IPS-15b (cell line): ENCODE results near the gene GPRIN1.
"Not testable (repeated sequence)": the region's sequence is repeated elsewhere in the genome, so short reads cannot be mapped to it uniquely, and the experiment has no call there.

Experiments
- H3K27me3 ChIP-seq: one replicate; pipeline ENCODE4 v1.6.1; 2013; ENCODE audit warnings: low read length; ENCODE audit not compliant: control insufficient read depth, insufficient read depth
- H3K36me3 ChIP-seq: one replicate; pipeline ENCODE4 v1.6.1; 2013; ENCODE audit warnings: low read length; ENCODE audit not compliant: control insufficient read depth, insufficient read depth
- H3K4me1 ChIP-seq: one replicate; pipeline ENCODE4 v1.6.1; 2013; ENCODE audit warnings: mild to moderate bottlenecking, low read length; ENCODE audit not compliant: control insufficient read depth, insufficient read depth
- H3K4me3 ChIP-seq: one replicate; pipeline ENCODE4 v1.5.1; 2013; ENCODE audit warnings: low read depth, low read length
- H3K9ac ChIP-seq: one replicate; pipeline ENCODE4 v1.6.1; 2013; ENCODE audit warnings: low read depth, mild to moderate bottlenecking, low read length
- H3K9me3 ChIP-seq: one replicate; pipeline ENCODE4 v1.6.1; 2013; ENCODE audit warnings: mild to moderate bottlenecking, low read length; ENCODE audit not compliant: control insufficient read depth, insufficient read depth

The GPRIN1 gene

DNA sequence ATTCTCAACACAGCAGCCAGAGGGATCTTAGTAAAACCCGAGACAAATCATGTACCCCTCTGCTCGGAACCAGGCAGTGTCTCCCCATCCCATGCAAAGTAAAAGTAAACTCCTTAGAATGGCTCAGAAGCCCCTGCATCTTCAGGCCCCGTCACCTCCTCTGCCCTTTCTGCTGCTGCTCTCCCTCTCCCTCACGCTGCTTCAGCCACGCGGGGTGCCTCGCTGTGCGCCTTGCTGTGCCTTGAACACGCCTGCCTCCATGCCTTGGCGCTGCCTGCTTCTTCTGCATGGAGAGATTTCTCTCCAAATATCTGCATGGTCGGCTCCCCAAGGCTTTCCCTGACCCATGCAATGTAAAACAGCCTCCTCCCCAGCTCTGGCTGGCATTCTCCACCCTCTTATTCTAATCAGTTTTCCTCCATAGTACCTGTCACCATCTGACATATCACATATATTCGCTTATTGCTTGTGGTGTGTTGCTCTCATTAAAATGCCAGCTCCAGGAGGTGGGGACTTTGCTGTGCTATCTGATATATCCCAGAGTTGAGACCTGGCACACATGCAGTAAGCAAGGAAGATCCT is 8.0 kb downstream of the GPRIN1 start:
- peaks cover 7% of the 10 kb centered on the region for H3K4me1 ChIP-seq
- H3K9me3 ChIP-seq, result no peaks in the 10 kb centered on the region
- peaks cover 5% of the 10 kb centered on the region for H3K27me3 ChIP-seq
- no peak overlapping the region for H3K9ac ChIP-seq
- H3K36me3 ChIP-seq, result peaks cover 3% of the 10 kb centered on the region
- no peak overlapping the region for H3K4me3 ChIP-seq

DNA sequence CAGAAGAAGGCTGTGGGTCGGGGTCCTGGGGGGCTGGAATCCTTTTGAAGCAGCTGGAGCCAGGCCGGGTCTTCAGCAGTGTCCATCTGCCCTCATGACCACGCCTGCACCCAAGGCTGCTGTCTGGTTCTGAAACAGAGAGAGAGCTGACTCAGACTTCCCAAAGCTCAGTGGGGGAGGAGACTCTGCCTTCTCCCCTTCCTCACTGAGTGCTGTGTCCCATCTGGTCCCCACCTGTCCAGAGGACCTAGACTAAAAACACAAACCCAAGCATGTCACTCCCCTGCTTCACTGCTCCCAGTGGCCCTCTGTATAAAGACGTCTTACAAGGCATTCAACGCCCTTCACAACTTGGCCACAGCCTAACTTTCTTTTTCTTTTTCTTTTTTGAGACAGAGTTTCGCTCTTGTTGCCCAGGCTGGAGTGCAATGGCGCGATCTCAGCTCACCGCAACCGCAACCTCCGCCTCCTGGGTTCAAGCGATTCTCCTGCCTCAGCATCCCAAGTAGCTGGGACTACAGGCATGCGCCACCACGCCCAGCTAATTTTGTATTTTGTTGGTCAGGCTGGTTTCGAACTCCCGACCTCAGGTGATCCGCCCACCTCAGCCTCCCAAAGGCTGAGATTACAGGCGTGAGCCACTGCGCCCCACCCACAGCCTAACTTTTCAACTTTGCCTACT is 10.1 kb downstream of the GPRIN1 start:
- H3K4me1 ChIP-seq, H3K27me3 ChIP-seq, H3K9ac ChIP-seq, H3K36me3 ChIP-seq, H3K9me3 ChIP-seq, H3K4me3 ChIP-seq: not testable (repeated sequence)

DNA sequence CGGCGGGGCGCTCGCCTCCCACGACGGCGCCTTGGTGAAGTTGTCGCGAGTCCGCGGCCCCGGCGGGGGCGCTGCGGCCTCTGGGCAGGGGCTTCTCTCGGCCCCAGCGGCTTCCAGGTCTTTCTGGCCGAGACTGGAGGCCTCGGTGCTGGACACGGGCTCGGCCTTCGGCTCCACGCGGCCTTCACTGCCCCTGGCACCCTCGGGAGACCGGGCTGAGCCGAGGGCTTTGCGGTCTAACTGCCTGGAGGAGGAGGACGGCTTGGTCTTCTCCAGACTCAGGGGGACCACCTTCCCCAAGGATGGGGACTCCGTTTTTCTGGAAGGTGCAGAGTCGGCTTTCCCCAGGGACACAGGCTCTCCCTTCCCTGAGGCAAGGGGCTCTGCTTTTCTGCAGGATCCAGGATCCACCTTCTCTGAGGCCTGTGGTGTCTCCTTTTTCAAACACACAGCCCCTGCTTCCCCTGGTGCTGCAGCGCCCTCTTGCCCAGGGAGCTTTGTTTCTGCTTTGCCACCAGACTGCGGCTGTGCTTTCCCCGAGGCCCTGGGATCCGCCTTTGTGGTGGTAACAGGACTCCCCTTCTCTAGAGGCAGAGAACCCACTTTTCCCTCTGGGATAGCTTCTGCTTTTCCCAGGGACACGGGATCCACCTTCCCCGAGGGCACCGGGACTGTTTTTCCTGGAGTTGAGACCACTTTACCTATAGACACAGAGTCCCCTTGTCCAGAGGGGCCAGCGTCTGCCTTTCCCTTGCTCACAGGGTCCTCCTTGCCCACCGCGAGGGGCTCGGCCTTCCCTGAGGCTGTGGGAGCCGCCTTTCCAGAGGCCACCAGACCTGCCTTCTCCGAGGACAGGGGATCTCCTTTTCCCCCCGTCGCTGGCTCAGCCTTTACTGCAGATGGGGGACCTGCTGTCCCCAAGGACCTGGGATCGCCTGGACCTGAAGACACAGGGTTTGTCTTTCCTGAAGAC is 12.3 kb downstream of the GPRIN1 start:
- H3K36me3 ChIP-seq, result peaks cover 6% of the 10 kb centered on the region
- H3K27me3 ChIP-seq, result peaks cover 5% of the 10 kb centered on the region

DNA sequence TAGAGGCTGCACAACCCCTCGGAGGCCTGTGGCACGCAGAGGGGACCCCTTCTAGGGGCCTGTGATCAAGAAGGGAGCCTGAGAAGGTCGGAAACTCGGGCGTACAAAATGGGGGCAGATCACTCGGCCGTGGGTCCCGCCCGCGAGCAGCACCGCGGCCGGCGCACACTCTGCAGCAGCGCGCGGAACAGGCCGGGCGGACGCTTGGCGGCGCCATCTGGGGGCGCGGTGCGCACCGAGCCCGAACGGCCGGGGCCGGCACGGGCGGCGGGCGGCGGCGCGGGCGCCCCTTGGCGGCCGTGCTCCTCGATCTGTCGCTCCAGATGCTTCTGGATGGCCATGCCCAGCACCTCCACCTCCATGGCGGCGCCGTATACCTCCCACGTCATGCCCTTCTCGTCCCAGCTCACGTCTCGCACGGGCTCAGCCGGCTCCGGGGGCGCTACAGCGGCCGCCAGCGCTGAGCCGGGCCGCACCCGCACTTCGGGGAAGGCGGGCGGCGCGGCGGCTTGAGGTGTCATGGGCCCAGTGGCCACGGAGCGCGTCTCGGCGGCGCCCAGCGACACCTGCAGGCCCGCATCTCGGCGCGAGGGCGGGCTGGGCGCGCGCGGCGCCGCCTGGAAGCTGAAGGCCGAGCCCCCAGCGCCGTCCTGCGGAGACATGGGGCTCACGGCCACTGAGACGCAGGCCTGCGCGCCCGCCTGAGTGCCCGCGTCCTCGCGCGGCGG is 13.1 kb downstream of the GPRIN1 start:
- H3K9ac ChIP-seq, result no peak overlapping the region
- H3K4me1 ChIP-seq, result peaks cover 2% of the 10 kb centered on the region
- H3K4me3 ChIP-seq, result peak overlapping the region; percentile 32
- H3K27me3 ChIP-seq, result peaks cover 5% of the 10 kb centered on the region
- H3K36me3 ChIP-seq, result peaks cover 6% of the 10 kb centered on the region
- H3K9me3 ChIP-seq, result no peaks in the 10 kb centered on the region

More for the DNA sequence above, 12.3 kb downstream of the GPRIN1 start:
- H3K9ac ChIP-seq, result no peak overlapping the region
- no peak overlapping the region for H3K4me3 ChIP-seq
- H3K4me1 ChIP-seq, result peaks cover 2% of the 10 kb centered on the region
- no peaks in the 10 kb centered on the region for H3K9me3 ChIP-seq

DNA sequence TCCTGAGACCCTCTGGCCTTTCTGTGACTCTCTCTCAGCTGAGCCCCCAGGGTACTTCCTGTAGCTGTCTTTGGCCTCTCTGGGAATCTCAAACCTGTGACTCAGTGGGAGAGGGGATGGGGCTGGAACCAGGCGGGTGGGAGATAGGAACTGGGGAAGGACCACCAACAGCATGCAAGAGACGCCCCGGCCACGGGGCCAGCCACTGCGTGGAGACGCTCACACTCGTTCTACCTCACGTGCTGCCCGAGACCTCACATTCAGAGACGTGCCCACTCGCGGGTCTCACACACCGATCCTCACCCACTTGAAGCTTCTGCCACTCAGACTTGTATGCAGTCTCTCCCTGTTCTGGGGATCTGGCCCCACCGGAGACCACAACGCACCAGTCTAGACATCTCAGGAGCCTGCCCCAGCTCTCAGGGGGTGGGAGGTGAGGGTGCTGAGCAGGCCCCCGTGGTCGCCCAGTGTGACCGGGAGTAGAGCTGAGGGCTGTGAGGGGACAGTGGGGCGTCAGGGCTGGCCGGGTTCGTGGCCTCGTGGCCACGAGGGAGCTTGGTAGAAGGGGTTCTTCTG is 13.8 kb downstream of the GPRIN1 start:
- Histone ChIP-seq H3K36me3 (peaks cover 6% of the 10 kb centered on the region), H3K9me3 (no peaks in the 10 kb centered on the region), H3K4me1 (peaks cover 2% of the 10 kb centered on the region), H3K9ac (no peak overlapping the region), H3K4me3 (peak overlapping the region; percentile 32), H3K27me3 (peaks cover 5% of the 10 kb centered on the region)

DNA sequence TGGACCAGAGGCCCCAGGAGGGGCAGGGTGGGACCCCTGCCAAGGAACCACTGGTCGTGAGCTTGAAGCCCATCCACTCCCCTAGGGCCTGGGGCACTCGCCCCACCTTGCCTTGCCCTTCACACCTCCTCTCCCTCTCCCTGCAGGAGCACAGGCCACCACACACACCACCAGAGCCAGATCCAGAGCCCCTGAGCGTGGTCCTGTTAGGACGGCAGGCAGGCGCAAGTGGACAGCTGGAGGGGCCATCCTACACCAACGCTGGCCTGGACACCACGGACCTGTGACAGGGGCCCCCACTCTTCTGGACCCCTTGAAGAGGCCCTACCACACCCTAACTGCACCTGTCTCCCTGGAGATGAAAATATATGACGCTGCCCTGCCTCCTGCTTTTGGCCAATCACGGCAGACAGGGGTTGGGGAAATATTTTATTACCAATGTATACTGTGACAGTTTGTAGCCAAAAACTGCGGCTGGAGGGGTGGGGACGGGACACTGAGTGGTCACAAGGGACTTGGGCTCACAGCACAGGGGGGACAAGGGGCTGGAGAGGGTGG is 14.5 kb downstream of the GPRIN1 start:
- peaks cover 2% of the 10 kb centered on the region for H3K4me1 ChIP-seq
- no peak overlapping the region for H3K4me3 ChIP-seq
- H3K9ac ChIP-seq, result no peak overlapping the region
- no peaks in the 10 kb centered on the region for H3K9me3 ChIP-seq
- H3K27me3 ChIP-seq, result peaks cover 5% of the 10 kb centered on the region
- H3K36me3 ChIP-seq, result peaks cover 6% of the 10 kb centered on the region

DNA sequence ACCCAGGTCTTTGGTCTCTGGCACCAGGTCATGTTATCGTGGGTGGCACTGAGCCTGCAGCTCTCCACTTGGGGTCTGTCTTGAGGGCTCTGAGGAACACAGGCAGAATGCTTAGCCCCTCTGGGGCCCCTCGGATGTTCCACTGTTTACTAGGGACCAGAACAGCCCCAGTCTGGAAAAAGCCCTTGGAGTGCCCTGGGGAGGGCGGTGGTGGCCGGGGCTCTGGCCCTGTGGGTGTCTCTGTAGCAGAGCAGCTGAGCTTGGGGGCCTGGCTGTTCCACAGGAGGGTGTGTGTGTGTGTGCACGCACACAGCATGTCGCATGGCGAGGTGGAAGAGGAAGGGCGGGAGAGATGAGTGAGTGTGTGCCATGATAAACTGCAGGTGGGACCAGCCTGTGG is 15.4 kb downstream of the GPRIN1 start:
- peaks cover 5% of the 10 kb centered on the region for H3K27me3 ChIP-seq
- no peaks in the 10 kb centered on the region for H3K9me3 ChIP-seq
- H3K4me1 ChIP-seq, result peaks cover 2% of the 10 kb centered on the region
- H3K36me3 ChIP-seq, result peaks cover 6% of the 10 kb centered on the region
- no peak overlapping the region for H3K9ac ChIP-seq
- H3K4me3 ChIP-seq, result no peak overlapping the region

DNA sequence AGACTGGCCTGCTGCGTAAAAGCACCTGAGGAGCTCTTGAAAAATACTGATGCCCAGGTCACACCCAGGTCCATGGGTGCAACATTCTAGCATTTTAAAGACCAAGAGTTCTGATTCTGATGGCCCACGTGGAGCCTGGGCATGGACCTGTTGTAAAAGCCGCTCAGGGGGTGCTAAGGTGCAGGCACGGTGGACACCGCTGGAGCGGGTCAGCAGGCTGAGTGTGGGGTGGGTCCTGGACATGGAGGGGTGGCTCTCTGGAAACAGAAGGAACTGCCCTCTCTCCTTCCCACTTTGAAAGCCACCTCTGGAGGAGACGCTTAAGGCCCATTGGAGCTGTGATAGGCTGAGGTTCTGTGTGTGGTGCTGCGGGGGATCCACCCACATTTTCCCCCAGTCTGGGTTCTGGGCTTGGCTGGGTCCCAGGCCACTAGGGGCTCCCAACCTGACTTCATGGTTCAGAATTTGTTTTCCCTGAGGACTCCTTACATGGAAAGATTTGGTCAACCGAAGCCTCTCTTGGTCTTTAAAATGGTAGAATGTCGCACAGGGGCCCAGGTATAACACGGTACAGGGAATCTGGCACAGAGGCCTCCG is 16.6 kb downstream of the GPRIN1 start:
- H3K9me3 ChIP-seq, result no peaks in the 10 kb centered on the region
- no peak overlapping the region for H3K4me3 ChIP-seq
- H3K4me1 ChIP-seq, result peaks cover 2% of the 10 kb centered on the region
- H3K27me3 ChIP-seq, result peaks cover 5% of the 10 kb centered on the region
- H3K9ac ChIP-seq, result no peak overlapping the region
- H3K36me3 ChIP-seq, result peaks cover 6% of the 10 kb centered on the region

DNA sequence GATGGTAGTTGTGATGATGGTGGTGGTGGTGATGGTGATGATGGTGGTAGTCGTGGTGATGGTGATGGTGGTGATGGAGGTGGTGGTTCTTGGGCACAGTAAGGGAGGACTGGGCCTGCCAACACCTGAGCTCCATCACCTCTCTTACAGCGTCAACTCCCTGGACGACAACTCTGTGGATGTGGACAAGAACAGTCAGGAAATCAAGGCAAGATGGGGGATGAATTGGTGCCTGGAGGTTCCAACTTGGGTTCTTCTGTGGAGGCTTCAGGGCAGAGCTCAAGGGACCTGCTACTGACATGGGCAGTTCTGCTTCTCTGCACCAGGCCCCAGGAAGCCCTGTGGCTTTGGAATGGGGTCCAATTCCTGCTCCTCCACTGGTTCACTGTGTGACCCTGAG is 17.4 kb downstream of the GPRIN1 start:
- Histone ChIP-seq H3K4me1 (peaks cover under 1% of the 10 kb centered on the region), H3K9ac (no peak overlapping the region), H3K9me3 (no peaks in the 10 kb centered on the region), H3K4me3 (no peak overlapping the region), H3K27me3 (peaks cover 2% of the 10 kb centered on the region), H3K36me3 (peaks cover 4% of the 10 kb centered on the region)

DNA sequence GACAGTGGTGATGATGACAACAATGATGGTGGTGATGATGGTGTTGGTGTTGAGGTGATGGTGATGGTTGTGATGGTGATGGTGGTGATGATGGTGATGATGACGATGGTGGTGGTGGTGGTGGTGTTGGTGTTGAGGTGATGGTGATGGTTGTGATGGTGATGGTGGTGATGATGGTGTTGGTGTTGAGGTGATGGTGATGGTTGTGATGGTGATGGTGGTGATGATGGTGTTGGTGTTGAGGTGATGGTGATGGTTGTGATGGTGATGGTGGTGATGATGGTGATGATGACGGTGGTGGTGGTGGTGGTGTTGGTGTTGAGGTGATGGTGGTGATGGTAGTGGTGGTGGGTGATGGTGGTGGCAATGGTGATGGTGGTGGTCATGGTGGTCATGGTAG is 18.3 kb downstream of the GPRIN1 start:
- not testable (repeated sequence) for H3K9me3 ChIP-seq, H3K4me3 ChIP-seq, H3K27me3 ChIP-seq, H3K36me3 ChIP-seq, H3K9ac ChIP-seq, H3K4me1 ChIP-seq
